HG03039 (cell line): ENCODE data around the gene SNTG2.
A peak's percentile ranks its signal among the peaks of the same experiment; 100 is the strongest.

Experiments used
- ATAC-seq: cut with Tn5 transposase; IDR thresholded peaks from one replicate; pipeline ENCODE4 v1.9.1; 2021; ENCODE audit warnings: mild to moderate bottlenecking, moderate library complexity; ENCODE audit not compliant: unreplicated experiment

SNTG2 gene

GRCh38 chr2:1136846-1137245, 186.2 kb downstream of the SNTG2 start:
- ATAC-seq, result no peak

- ATAC-seq, result no peak
These were observed 186.6 kb downstream of the SNTG2 start for GRCh38 chr2:1137264-1137663.

DNA sequence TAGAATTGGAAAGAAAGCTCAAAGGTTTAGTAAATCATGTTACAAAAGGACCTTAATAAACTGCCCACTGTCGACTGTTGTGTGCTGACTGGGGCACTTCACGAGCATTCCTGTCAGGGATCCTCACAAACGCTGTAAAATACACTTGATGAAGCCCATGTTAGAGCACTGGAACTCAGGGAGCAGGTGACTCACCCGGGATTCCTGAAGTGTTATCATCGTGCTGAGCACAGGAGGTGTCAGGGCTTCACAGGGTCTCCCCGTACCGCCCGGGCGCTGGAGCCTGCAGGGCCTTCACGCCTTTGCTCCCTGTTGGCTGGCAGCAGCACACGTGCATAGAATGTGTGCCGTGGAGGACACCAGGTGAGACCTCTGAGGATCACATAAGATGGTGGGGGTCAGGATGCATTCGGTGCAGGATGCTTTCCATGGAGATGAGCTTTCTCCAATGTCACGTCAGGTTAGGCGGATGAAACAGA, 187.3 kb downstream of the SNTG2 start:
- no peak for ATAC-seq

GRCh38 chr2:1140389-1141003, 189.8 kb downstream of the SNTG2 start:
- peak; percentile 83 for ATAC-seq

DNA sequence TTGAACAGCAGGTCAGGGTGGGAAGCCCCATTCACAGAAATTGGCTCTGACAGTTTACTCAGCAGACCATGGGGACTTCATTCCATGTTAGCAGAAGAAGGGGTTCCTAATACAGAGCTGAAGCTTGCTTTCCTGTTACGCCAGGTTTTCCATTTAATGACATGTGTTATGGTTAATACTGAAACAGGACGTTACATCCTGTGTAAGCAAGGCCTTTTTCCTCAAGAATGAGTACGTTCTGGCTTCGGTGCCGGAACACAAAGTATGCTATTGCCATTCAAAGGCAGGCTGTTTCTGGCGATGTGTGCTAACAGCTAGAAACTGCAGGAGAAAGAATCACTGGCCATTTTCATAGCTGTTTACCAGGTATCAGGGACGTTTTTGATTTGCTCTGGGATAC, 190.4 kb downstream of the SNTG2 start:
- ATAC-seq, result no peak

DNA sequence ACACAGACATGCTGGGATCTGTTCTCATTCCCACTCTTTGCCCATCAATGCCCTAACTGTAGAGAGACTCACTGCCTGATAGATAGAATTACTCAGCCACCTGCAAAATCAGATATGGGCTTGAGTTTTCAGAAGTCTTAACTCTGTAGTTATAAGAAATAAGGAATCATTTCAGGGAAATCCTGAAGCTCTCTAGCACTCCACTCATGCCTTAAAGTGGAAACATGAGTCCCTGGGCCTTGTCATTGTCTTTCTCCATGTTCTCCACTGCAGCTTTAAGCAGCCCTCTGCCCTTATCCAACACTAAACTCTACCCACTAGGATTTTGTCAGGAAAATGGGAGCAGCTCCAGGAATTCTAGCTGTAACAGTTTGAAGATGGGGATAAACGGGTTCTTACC, 192.5 kb downstream of the SNTG2 start:
- ATAC-seq, result no peak

DNA sequence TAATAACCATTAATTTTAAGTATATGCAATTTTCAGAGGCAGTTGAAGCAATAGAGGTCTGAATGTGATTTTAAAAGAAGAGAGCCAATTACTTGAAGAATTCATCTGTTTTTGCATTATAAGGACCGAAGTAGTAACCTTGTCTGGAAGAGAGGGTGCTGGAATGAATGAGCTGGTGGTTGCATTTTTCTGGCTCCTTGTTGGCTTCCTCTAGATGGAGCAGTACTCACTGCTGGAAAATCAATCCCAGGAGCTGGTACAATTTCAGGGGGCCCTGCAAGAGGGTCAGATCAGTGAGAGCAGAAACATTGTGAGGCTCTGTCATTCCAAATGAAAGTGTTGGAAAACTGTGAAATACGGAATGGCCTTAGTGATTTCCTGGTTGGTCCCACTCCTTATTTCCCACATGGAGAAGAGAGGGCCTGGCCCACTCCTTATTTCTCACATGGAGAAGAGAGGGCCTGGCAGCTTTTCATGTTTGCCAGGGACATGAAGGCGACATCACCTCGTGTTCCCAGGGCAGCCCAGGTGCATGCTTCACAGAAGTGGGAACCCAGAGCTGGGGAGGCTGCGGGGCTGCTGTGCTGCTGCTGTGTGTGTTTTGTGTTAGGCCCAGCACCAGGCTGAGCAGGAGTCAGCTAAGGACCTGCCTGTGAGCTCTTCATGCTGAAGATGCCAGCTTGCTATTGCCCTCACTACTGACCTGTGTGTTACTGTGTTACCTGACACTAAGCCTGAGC, 197.4 kb downstream of the SNTG2 start:
- no peak for ATAC-seq

DNA sequence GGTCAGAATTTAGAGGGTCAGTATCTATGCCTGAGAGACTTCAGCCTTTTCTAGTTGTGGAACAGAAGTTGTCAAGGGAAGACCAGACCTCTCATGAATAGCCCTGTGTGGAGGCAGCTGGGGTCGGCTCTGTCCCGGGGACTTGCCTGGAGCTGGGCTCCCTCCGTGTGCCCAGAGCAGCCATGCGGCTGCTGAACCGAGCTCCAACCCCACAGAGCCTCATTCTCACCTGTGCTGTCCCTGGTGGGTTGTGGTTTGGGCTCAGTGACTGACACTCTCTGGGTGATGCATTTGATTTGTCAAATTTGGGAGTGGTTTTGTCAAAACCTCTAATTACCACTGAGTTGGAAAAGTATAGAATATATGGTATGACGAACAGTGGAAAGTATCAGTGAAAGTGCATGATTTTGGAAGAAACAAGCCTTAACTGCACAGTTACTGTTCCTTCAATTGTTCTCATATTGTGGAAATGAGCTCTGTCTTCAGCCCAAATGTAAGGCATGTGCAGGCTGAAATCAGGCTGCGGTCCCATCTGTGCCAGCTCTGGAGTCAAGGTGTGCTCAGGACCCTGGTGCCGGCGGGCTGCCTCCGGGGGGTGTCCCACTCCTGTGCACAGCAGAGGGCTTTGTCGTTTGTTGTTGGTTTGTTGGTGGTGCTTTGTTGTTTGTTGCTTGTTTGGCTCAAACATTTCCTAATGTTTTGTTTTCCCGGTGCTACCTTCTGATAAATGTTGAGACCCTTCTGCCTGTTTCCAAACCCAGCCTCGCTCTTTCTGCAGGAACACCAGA, 200.3 kb downstream of the SNTG2 start:
- no peak for ATAC-seq

DNA sequence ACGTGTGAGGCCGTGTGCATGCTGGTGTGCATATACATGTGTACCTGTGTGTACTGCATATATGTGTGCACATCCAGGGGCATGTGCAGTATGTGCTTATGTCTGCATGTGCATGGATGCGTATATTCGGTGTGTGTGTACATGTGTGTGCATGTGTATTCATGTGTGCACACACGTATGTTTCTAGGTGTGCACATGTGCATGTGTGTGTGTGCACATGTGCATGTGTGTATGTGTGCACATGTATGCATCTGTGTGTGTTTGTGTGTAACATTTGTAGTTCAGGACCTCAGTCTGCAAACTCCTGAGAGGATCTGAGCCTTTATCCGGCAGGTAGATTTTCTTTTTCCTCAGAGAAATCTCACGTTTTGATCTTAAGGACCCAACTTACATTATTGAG, 201.7 kb downstream of the SNTG2 start:
- no peak for ATAC-seq

DNA sequence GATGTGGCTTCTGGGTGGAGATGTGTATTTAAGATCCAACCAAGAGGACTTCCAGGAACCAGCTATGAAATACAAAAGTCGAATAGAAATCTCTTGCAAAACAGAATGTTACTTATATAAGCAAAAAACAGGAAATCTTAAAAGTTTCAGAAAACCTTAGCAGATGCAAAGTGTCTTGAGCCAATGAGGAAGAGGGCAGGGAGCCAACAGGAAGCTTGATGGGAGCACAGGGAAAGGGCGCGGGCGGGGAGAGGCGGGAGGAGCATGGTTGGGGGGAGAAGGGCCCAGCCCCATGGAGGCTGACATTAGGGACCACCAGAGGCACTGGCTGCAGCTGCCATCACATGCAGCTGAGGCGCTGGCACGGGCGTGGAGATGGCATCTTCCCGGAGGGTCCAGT, 203.3 kb downstream of the SNTG2 start:
- ATAC-seq, result no peak

DNA sequence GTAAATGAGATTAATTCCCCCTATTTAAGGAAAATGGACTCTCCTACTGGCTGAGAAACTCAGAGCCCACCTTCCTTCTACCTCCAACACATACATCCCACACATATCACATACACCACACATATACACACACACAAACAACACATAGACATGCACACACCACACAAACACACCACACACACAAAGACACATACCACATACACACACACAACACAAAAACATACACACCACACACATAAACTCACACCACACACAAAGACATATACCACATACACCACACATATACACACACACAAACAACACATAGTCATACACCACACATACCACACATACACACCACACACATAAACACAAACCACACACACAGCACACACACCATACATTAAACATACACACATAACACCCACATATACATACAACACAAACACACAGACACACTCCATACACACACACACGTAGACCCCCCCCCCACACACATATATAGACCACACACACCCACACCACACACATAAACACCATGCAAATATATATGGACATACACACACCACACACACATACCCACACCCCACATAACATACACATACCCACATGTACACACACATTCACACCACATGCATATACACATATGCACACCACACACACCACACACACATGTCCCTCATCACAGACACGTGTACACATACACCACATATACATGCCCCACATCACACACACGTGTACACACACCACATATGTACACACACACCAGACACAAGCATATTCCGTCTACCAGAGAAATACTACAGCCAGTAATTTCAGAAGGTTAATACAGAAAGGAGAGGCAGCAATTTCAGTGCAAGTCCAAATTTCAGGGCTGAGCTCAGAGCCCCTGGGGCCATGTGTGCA, 204.3 kb downstream of the SNTG2 start:
- ATAC-seq, result no peak

GRCh38 chr2:1156059-1156458, 205.4 kb downstream of the SNTG2 start:
- no peak for ATAC-seq

GRCh38 chr2:1156531-1156930, 205.9 kb downstream of the SNTG2 start:
- no peak for ATAC-seq

DNA sequence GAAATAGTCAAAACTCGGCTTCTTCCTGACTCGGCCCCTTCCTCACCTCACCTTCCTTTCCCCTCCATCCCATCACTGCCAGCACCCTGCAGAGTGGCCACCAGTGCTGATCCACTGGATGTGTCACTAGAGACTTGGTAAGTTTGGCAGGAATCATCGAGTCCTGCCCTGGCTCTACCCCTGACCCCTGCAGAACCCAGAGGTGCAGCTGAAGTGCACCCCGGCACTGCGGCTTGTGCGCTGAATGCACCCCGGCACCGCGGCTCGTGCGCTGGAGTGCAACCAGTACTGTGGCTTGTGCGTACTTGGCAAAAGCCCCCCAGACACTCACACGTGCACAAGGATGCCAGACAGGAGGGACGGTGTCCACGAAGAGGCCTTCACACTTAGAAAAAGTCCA, 206.5 kb downstream of the SNTG2 start:
- ATAC-seq, result no peak

- ATAC-seq, result no peak
These were observed 208.4 kb downstream of the SNTG2 start for GRCh38 chr2:1159013-1159412.

DNA sequence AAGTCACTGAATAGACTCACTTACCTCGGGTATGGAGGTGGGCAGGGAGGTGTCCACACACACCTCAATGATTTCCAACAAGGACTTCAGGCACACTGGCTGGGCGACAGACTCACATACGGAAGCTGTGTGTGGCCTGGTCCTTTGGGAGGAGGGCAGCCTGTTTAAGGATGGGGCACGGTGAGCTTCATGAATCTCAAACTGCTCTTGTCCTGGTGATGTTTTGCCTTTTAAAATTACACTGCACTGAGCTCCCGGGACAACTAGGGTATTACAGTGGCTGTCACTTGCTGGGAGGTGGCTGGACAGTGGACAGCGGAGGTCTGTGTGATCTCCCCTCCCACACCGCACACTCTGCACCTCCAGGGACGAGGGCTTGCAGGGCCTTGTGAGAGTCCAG, 211.6 kb downstream of the SNTG2 start:
- ATAC-seq, result no peak

GRCh38 chr2:1162768-1163584, 212.3 kb downstream of the SNTG2 start:
- ATAC-seq, result no peak

DNA sequence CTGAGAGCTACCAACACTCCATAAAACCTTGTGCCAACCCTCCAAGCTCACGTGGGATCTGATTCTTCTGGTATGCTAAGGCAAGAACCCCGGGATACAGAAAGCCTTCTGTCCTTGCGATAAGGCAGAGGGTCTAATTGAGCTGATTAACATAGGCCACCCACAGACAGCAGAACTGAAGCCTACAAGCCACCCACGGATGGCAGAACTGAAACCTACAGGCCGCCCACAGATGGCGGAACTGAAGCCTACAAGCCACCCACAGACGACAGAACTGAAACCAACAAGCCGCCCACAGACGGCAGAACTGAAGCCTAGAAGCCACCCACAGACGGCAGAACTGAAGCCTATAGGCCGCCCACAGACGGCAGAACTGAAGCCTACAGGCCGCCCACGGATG, 216.3 kb downstream of the SNTG2 start:
- ATAC-seq, result no peak

- no peak for ATAC-seq
These were observed 218.2 kb downstream of the SNTG2 start for GRCh38 chr2:1168846-1169245.
